Measurements from ENCODE around the gene POLR3C. TPM values are rescaled to one million over a fixed set of nuclear protein-coding genes. Genes with fewer than 3 reads are reported as not detected.
"Not testable (repeated sequence)": the region's sequence is repeated elsewhere in the genome, so short reads cannot be mapped to it uniquely, and the experiment has no call there.

The POLR3C gene
- total and polyA plus RNA-seq, 2 of the 13 experiments (the other 11 are each of a cell fraction or from before 2014, with no cell fraction given) = 15.5 to 24.3 TPM

DNA sequence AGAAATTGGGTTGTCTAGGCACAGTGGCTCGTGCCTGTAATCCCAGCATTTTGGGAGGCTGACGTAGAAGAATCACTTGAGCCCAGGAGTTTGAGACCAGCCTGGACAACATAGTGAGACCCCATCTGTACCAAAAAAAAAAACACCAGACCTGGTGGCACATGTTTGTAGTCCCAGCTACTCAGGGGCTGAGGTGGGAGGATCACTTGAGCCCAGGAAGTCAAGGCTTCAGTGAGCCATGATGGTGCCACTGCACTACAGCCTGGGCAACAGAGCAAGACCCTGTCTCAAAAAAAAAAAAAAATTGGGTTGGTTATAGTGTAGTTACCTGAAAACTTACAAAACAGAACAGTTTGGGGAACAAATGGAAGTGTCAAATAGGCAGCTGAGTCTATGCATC is 6.8 kb downstream of the POLR3C start:
- H3K27ac ChIP-seq (ENCODE audit: extremely low read length, insufficient read depth, low read length); ATAC-seq; intact Hi-C loops (cut with micrococcal nuclease; ENCODE audit: unreplicated experiment); H3K4me1 ChIP-seq (ENCODE audit: insufficient read depth, low read length); H3K4me2 ChIP-seq (ENCODE audit: low read depth, low read length); H3K9me3 ChIP-seq (ENCODE audit: low read length); H4K20me1 ChIP-seq (ENCODE audit: insufficient read depth, low read length); H3K79me2 ChIP-seq (ENCODE audit: insufficient read depth, low read length); H3K27me3 ChIP-seq (ENCODE audit: control insufficient read depth in 1 of 2, insufficient read depth in 2 of 2, low read length in 2 of 2); CTCF ChIA-PET (ENCODE audit: low intra/inter-chr PET ratio, low total read pairs); H3K9ac ChIP-seq (ENCODE audit: insufficient read depth, low read depth, low read length); BruUV-seq (replicated peaks); H3K4me3 ChIP-seq (replicated peaks in 1 of 3; ENCODE audit: insufficient read depth in 1 of 3, low read depth in 2 of 3, low read length in 3 of 3); in situ Hi-C loops (cut with HindIII; ENCODE audit: extremely low pct_ligation_motif_present, low pct_unique_long_range_greater_than_20kb); POLR2A ChIA-PET; H2AFZ ChIP-seq (ENCODE audit: low read length); FAIRE-seq; DNase-seq (ENCODE audit: low spot score): not testable (repeated sequence)
- peaks cover 21 to 75% of the 10 kb centered on the region in 2 experiments for H3K36me3 ChIP-seq (replicated peaks in 1 of 2; ENCODE audit: control insufficient read depth in 1 of 2, insufficient read depth in 2 of 2, low read length in 2 of 2)
- WGBS (ENCODE audit: low lambda C conversion rate) = 92% methylated on average over 2 of the region's 2 CpGs
- peak; percentile 81 for TF ChIP-seq ZNF121 (CRISPR knock-in tag; IDR thresholded peaks at IDR 0.05)

DNA sequence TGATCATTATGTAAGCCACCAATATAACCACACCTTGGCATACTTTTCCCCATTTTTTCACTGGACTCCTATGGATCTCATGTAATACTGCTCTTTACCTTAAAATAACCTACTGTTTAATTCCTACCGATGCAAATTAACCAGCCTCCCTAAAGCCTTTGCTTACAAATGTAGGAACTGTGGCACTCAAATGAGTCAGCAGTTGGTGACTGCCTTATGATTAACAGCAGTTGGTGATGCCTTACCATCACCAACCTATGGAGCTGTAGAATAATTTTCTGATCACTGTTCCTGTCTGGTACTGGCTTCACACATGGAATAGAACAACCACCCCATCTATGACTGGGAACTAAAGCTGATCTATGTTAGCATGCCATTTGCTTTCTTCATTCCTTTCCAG is 13.7 kb downstream of the POLR3C start:
- ChIA-PET POLR2A (no interaction called here), CTCF (ENCODE audit: low intra/inter-chr PET ratio, low total read pairs) (no interaction called here)
- no peak overlapping the region for H3K27ac ChIP-seq (ENCODE audit: extremely low read length, insufficient read depth, low read length)
- peaks cover 34 to 77% of the 10 kb centered on the region in 2 experiments for H3K36me3 ChIP-seq (replicated peaks in 1 of 2; ENCODE audit: control insufficient read depth in 1 of 2, insufficient read depth in 2 of 2, low read length in 2 of 2)
- 100% methylated on average over 1 of the region's 1 CpG for WGBS (ENCODE audit: low lambda C conversion rate)
- H2AFZ ChIP-seq (ENCODE audit: low read length) = no peak overlapping the region
- H3K4me3 ChIP-seq (replicated peaks in 1 of 3; ENCODE audit: insufficient read depth in 1 of 3, low read depth in 2 of 3, low read length in 3 of 3) = no peak overlapping the region
- H3K79me2 ChIP-seq (ENCODE audit: insufficient read depth, low read length) = no peaks in the 10 kb centered on the region
- intact Hi-C loops (cut with micrococcal nuclease; ENCODE audit: unreplicated experiment) (no loop called here), in situ Hi-C loops (cut with HindIII; ENCODE audit: extremely low pct_ligation_motif_present, low pct_unique_long_range_greater_than_20kb) (no loop called here)
- H3K9ac ChIP-seq (ENCODE audit: insufficient read depth, low read depth, low read length) = no peak overlapping the region
- H3K4me1 ChIP-seq (ENCODE audit: insufficient read depth, low read length) = no peaks in the 10 kb centered on the region
- no peak overlapping the region for H3K4me2 ChIP-seq (ENCODE audit: low read depth, low read length)
- ATAC-seq = no peak
- H4K20me1 ChIP-seq (ENCODE audit: insufficient read depth, low read length) = no peaks in the 10 kb centered on the region
- TF ChIP-seq KIAA2018 (CRISPR knock-in tag; IDR thresholded peaks at IDR 0.05; ENCODE audit: borderline replicate concordance) = no peak
- TF ChIP-seq ADNP (CRISPR knock-in tag; IDR thresholded peaks at IDR 0.05) = no peak
- TF ChIP-seq KLF11 (CRISPR knock-in tag; IDR thresholded peaks at IDR 0.05) = no peak
- no peak for TF ChIP-seq ZNF30 (CRISPR knock-in tag; IDR thresholded peaks at IDR 0.05)
- no peak for TF ChIP-seq ZNF224 (CRISPR knock-in tag; IDR thresholded peaks at IDR 0.05)
- no peak for TF ChIP-seq EZH2 (conservative IDR thresholded peaks at IDR 0.05; ENCODE audit: low read depth, low read length)
- TF ChIP-seq, protein P1, sequence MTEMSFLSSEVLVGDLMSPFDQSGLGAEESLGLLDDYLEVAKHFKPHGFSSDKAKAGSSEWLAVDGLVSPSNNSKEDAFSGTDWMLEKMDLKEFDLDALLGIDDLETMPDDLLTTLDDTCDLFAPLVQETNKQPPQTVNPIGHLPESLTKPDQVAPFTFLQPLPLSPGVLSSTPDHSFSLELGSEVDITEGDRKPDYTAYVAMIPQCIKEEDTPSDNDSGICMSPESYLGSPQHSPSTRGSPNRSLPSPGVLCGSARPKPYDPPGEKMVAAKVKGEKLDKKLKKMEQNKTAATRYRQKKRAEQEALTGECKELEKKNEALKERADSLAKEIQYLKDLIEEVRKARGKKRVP (CRISPR knock-in tag; IDR thresholded peaks at IDR 0.05) = no peak
- TF ChIP-seq ZNF382 (CRISPR knock-in tag; IDR thresholded peaks at IDR 0.05; ENCODE audit: borderline replicate concordance) = no peak
- H3K27me3 ChIP-seq (ENCODE audit: control insufficient read depth in 1 of 2, insufficient read depth in 2 of 2, low read length in 2 of 2) = no peaks in the 10 kb centered on the region
- no peak for DNase-seq (ENCODE audit: low spot score)
- FAIRE-seq = no peak
- H3K9me3 ChIP-seq (ENCODE audit: low read length) = no peaks in the 10 kb centered on the region
- BruUV-seq (replicated peaks) = TSS peak; percentile 26
